SK-N-SH treated with all-trans-retinoic acid at 6 μM for 48 hours (cell line): ENCODE data around the gene INTS1.

ENCODE experiments used
- ATAC-seq: fragments of 200-7000 bp; cut with Tn5 transposase; 3 replicates; pipeline ENCODE4 v1.9.1; 2020; ENCODE audit warnings: mild to moderate bottlenecking, moderate library complexity
- ARNTL ChIP-seq: fragments of 450-650 bp; formaldehyde crosslinking; IDR thresholded peaks from 2 replicates; pipeline ENCODE4 v1.5.0; 2020; ENCODE audit warnings: low read depth, mild to moderate bottlenecking, moderate library complexity, borderline replicate concordance
- BACH2 ChIP-seq: fragments of 250-450 bp; sonication (Bioruptor Pico); IDR thresholded peaks from 2 replicates; pipeline ENCODE4 v1.9.0; 2021; ENCODE audit warnings: mild to moderate bottlenecking, borderline replicate concordance
- GLIS3 ChIP-seq: fragments of 250-450 bp; sonication (Bioruptor Pico); IDR thresholded peaks from 2 replicates; pipeline ENCODE4 v1.5.0; 2020; ENCODE audit warnings: mild to moderate bottlenecking, moderate library complexity
- PPARA ChIP-seq: fragments of 250-450 bp; sonication (Bioruptor Pico); IDR thresholded peaks from 2 replicates; pipeline ENCODE4 v1.5.0; 2020; ENCODE audit warnings: mild to moderate bottlenecking, borderline replicate concordance
- RARB ChIP-seq: fragments of 250-450 bp; sonication (Bioruptor Pico); IDR thresholded peaks from 2 replicates; pipeline ENCODE4 v1.8.0; 2021; ENCODE audit warnings: mild to moderate bottlenecking, moderate library complexity
- SNAI2 ChIP-seq: fragments of 250-450 bp; sonication (Bioruptor Pico); IDR thresholded peaks from 2 replicates; pipeline ENCODE4 v1.5.0; 2020; ENCODE audit warnings: mild to moderate bottlenecking, moderate library complexity
- TOX ChIP-seq: fragments of 250-450 bp; sonication (Bioruptor Pico); IDR thresholded peaks from 2 replicates; pipeline ENCODE4 v1.8.0; 2021; ENCODE audit warnings: mild to moderate bottlenecking, moderate library complexity, borderline replicate concordance
- ZC3H10 ChIP-seq: fragments of 250-450 bp; sonication (Bioruptor Pico); IDR thresholded peaks from 2 replicates; pipeline ENCODE4 v1.5.1; 2021; ENCODE audit warnings: mild to moderate bottlenecking, moderate library complexity
- ZFP3 ChIP-seq: fragments of 250-450 bp; sonication (Bioruptor Pico); IDR thresholded peaks from 2 replicates; pipeline ENCODE4 v1.5.0; 2020; ENCODE audit warnings: mild to moderate bottlenecking, moderate library complexity
- ZFP30 ChIP-seq: fragments of 450-650 bp; formaldehyde crosslinking; IDR thresholded peaks from 2 replicates; pipeline ENCODE4 v1.5.0; 2022; ENCODE audit warnings: mild to moderate bottlenecking, moderate library complexity
- ZNF565 ChIP-seq: fragments of 450-650 bp; formaldehyde crosslinking; conservative IDR thresholded peaks from 2 replicates; pipeline ENCODE4 v1.5.0; 2020; ENCODE audit warnings: low read depth, mild to moderate bottlenecking, moderate library complexity
- ZNF70 ChIP-seq: fragments of 450-650 bp; formaldehyde crosslinking; IDR thresholded peaks from 2 replicates; pipeline ENCODE4 v1.5.0; 2020; ENCODE audit warnings: mild to moderate bottlenecking, moderate library complexity
- ZNF8 ChIP-seq: fragments of 450-650 bp; formaldehyde crosslinking; IDR thresholded peaks from 2 replicates; pipeline ENCODE4 v1.5.0; 2020; ENCODE audit warnings: mild to moderate bottlenecking, moderate library complexity
- TF ChIP-seq, protein P1 (sequence below): fragments of 250-450 bp; sonication (Bioruptor Pico); IDR thresholded peaks from 2 replicates; pipeline ENCODE4 v1.8.0; 2021; ENCODE audit warnings: low read depth, mild to moderate bottlenecking, moderate library complexity, borderline replicate concordance
- TF ChIP-seq, protein P2 (sequence below): fragments of 250-450 bp; sonication (Bioruptor Pico); IDR thresholded peaks from 2 replicates; pipeline ENCODE4 v1.5.1; 2021; ENCODE audit warnings: mild to moderate bottlenecking, moderate library complexity
- TF ChIP-seq, protein P3 (sequence below): fragments of 250-450 bp; sonication (Bioruptor Pico); IDR thresholded peaks from 2 replicates; pipeline ENCODE4 v1.8.0; 2020; ENCODE audit warnings: mild to moderate bottlenecking, moderate library complexity, borderline replicate concordance
- TF ChIP-seq, protein P4 (sequence below): fragments of 250-450 bp; sonication (Bioruptor Pico); IDR thresholded peaks from 2 replicates; pipeline ENCODE4 v1.5.1; 2020; ENCODE audit warnings: low read depth, mild to moderate bottlenecking, moderate library complexity

Gene INTS1

DNA sequence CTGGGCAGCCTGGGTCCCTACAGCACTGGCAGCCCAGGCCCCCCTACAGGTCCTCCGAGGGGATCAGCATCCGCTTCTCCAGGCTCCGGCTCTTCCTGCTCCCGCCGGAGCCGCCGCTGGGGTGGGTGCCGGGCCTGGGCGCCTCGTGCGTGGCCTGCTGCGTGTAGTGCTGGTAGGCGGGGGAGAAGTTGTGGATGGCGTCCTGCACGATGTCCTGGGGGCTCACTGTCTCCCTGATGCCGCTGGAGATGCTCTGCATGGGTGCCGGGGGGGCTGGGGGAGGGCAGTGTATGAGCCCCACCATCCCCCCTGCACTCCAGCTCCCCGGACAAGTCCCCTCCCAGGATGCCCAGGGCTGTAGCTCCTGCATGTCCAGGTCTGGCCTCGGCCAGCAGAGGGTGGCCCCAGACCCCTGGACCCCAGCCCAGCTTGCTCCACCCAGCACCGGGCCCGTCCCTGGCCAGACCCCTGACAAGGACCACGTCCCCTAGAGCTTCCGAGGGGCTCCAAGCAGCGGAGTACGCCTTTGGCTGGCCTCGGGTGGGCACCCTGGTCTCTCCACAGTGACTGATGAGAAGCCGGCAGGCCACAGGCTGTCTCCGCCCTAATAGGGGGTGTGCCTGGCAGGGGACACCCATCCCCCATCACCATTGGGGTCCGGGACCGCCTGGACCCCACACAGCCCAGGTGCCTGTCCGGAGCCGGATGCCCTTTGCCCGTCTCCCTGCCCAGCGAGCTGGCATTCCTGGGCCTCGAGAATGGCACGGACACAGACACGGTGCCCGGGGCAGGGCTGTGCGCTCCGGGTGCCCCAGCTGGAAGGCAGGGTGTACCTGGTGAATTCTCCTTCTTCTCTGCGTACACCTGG lies 43.0 kb upstream of the INTS1 start:
- TF ChIP-seq, protein P1, sequence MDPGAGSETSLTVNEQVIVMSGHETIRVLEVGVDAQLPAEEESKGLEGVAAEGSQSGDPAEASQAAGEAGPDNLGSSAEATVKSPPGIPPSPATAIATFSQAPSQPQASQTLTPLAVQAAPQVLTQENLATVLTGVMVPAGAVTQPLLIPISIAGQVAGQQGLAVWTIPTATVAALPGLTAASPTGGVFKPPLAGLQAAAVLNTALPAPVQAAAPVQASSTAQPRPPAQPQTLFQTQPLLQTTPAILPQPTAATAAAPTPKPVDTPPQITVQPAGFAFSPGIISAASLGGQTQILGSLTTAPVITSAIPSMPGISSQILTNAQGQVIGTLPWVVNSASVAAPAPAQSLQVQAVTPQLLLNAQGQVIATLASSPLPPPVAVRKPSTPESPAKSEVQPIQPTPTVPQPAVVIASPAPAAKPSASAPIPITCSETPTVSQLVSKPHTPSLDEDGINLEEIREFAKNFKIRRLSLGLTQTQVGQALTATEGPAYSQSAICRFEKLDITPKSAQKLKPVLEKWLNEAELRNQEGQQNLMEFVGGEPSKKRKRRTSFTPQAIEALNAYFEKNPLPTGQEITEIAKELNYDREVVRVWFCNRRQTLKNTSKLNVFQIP (CRISPR knock-in tag), result no peak
- no peak for ATAC-seq

DNA sequence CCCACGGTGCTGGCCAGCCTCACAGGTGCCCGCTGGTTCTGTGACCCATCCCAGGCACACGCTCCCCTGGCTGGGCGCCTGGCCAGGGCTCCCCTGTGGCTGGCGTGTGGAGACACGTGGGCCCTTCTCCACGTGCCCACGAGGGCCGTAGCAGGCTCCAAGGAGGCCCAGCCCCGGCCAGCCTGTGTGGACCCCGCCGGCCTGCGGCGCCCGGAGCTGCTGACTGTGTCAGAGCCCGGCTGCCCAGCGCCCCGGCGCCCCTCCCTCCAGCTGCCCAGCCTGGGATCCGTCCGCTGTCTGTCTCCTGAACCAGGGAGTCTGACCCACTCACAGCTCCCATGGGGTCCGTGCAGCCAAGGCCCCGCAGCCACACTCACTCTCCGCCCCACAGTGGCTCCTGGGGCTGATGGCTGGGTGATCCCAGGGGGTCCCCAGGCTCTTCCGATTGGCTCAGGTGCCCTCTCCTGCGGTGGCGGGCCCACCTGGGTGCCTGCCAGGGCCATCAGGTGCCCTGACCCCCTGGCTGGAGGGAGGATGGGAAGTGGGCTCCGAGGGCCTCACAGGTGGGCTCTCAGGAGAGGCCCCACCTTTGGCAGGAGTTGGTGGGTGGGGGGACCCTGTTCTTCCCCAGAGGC lies 42.2 kb upstream of the INTS1 start:
- ATAC-seq, result no peak; the same call in 2 of the 3 replicates
- no peak for TF ChIP-seq ZNF8 (CRISPR knock-in tag)
- no peak for TF ChIP-seq PPARA (CRISPR knock-in tag)
- TF ChIP-seq, protein P2, sequence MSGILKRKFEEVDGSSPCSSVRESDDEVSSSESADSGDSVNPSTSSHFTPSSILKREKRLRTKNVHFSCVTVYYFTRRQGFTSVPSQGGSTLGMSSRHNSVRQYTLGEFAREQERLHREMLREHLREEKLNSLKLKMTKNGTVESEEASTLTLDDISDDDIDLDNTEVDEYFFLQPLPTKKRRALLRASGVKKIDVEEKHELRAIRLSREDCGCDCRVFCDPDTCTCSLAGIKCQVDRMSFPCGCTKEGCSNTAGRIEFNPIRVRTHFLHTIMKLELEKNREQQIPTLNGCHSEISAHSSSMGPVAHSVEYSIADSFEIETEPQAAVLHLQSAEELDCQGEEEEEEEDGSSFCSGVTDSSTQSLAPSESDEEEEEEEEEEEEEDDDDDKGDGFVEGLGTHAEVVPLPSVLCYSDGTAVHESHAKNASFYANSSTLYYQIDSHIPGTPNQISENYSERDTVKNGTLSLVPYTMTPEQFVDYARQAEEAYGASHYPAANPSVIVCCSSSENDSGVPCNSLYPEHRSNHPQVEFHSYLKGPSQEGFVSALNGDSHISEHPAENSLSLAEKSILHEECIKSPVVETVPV (CRISPR knock-in tag), result no peak
- no peak for TF ChIP-seq ZFP30 (CRISPR knock-in tag)
- no peak for TF ChIP-seq ZNF70 (CRISPR knock-in tag)
- TF ChIP-seq, protein P1 (CRISPR knock-in tag), result no peak
- no peak for TF ChIP-seq ZNF565 (CRISPR knock-in tag)
- no peak for TF ChIP-seq RARB
- TF ChIP-seq, protein P3, sequence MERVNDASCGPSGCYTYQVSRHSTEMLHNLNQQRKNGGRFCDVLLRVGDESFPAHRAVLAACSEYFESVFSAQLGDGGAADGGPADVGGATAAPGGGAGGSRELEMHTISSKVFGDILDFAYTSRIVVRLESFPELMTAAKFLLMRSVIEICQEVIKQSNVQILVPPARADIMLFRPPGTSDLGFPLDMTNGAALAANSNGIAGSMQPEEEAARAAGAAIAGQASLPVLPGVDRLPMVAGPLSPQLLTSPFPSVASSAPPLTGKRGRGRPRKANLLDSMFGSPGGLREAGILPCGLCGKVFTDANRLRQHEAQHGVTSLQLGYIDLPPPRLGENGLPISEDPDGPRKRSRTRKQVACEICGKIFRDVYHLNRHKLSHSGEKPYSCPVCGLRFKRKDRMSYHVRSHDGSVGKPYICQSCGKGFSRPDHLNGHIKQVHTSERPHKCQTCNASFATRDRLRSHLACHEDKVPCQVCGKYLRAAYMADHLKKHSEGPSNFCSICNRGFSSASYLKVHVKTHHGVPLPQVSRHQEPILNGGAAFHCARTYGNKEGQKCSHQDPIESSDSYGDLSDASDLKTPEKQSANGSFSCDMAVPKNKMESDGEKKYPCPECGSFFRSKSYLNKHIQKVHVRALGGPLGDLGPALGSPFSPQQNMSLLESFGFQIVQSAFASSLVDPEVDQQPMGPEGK, result no peak
- TF ChIP-seq BACH2 (CRISPR knock-in tag), result no peak
- TF ChIP-seq ZFP3, result no peak
- TF ChIP-seq ZC3H10, result no peak
- TF ChIP-seq, protein P4, sequence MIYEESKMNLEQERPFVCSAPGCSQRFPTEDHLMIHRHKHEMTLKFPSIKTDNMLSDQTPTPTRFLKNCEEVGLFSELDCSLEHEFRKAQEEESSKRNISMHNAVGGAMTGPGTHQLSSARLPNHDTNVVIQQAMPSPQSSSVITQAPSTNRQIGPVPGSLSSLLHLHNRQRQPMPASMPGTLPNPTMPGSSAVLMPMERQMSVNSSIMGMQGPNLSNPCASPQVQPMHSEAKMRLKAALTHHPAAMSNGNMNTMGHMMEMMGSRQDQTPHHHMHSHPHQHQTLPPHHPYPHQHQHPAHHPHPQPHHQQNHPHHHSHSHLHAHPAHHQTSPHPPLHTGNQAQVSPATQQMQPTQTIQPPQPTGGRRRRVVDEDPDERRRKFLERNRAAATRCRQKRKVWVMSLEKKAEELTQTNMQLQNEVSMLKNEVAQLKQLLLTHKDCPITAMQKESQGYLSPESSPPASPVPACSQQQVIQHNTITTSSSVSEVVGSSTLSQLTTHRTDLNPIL (CRISPR knock-in tag), result no peak
- TF ChIP-seq GLIS3, result no peak
- TF ChIP-seq TOX, result no peak
- TF ChIP-seq SNAI2, result no peak
- no peak for TF ChIP-seq ARNTL (CRISPR knock-in tag)

DNA sequence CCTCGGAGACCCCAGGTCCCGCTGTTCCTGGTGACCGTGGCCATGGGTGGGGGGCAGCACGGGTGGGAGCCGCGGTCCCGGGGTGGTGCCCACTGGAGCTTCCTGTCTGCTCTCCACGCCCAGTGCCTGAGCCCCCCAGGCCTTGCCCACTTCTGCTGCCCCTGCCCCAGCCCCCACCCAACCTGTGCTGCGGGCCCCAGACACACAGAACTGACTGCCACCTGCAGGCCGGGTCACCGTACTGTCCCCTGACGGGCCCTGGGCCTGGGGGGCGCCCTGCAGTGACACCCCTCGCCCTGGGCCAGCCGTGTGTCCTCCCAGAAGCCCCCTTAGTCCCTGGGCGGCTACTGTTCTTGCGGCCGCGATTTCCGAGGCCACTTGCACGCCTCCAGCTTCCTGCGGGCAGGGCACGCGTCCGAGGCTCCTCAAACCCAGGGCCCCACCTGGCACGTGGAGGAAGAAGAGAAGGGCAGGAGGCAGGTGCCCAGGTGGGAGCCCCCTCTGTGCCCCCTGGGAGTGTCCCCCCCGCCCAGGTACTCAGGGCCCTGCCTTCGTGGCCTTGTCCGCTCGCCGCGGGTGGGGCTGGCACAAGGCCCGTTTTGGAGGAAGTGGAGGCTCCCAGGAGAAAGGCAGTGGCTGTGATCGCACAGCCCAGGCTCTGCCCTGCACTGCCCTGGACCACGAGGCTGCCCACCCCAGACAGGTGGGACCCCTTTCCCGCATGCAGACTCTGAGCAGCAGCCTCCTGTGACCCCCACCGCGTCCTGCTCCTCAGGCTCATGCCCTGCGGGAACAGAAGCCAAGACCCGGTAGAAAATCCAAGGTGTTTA lies 41.4 kb upstream of the INTS1 start:
- peak; percentile 1; the same call in 2 of the 3 replicates for ATAC-seq
- TF ChIP-seq, protein P1 (CRISPR knock-in tag), result no peak
